ENCODE measurements around the gene GTF3C5.

DNA sequence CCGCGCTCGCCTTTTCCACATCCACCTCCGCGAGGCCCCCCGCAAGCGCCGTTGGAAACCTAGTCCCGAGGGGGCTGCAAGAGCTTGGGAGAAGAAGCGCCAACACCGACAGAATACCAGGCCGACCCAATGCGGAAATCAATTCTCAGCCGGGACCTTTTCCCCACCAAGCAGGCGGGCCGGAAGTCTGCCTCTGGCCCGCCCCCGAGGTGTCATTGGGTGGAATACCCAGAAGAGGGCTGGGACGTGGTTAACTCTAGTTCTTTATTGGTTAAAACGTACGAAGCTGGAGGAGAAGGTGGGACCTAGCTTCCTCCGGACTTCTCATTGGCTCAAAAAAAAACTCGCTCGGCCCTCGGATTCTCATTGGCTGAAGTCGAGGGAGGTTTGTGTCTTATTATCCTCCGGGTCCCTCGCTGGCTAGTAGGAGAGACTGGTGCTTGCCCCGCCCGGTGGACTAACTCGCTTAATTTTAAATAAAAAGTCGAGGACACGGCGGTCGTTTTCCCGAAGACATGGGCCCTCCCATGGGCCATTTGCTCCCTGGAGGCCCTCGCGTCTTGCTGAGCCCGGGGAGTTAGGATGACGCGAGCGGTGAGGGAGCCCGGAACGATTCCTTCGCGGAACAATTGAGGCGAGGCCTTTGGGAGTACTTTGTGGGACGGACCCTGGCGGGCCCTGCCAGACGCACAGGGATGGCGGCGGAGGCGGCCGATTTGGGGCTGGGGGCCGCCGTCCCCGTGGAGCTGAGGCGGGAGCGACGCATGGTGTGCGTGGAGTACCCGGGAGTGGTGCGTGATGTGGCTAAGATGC, at the start of gene GTF3C5:
- TF ChIP-seq POLR2A (IDR thresholded peaks at IDR 0.05), result peak in 3 of 4 donors; percentile 43 to 79 (median 69)
- TF ChIP-seq CTCF (IDR thresholded peaks at IDR 0.05), result peak in 4 of 6 experiments; percentile 28 to 36 (median 34)
